HG02884 (cell line): ENCODE data around the gene ZIC4.

Experiments
- ATAC-seq: cut with Tn5 transposase; IDR thresholded peaks from one replicate; pipeline ENCODE4 v1.9.1; 2021; ENCODE audit warnings: mild to moderate bottlenecking, moderate library complexity; ENCODE audit not compliant: unreplicated experiment

Gene ZIC4

DNA sequence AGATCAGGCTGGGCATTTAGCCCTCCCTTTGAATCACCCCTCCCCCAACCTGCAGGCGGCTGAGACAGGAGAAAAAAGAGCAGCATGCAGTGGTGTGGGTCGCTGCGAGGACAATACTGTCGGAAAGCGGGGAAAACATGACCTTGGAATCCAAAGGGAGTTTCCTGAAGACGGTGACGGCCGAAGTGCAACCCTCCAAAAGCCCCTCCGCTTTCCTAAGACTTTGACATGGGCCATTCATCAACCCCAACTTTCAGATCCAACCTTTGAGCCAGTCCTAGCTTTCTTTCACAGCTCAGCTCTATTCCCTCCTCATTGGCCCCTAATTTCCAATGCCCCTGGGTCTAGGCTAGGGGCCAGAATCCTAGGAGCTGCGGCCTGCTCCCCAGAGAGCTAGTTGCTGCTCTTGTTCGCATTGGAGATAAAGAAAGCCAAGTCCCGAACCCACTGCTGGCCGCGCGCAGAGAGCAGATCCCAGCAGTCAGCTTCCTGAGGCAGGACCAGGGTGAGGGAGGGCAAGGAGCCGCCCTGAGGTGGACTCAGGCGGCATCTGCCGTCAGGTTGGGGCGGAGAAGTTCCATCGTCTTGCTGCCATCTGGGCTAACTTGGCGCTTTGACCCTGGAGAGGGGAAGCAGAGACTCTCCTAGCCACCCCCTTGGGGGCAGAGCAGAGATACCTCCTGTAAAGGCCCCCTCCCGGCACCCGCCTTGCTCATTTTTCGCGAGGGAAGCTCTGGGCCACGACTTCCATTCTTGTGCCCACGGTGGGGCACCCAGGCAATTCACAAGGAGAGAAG is 914 bp downstream of the ZIC4 start:
- ATAC-seq: no peak

DNA sequence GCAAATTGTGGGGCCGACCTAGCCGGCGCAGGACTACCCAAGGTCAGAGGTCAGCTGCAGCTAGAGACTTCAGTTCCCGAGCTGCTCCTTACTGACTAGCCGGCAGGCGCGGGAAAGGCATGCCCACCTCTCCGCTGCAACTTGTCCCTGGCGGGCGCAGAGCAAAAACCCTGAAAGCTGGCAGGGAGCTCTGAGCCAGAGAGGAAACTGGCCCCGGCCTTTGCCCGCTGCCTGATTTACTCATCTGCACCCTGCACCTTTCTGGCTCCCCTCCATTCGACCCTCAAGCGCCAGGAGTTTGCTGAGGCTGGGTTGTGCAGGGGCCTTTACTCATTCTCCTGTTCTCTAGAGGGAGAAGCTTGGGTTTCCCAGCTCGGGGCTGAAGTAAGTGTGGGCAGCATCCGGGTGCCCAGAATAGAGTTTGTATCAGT is 1.5 kb downstream of the ZIC4 start:
- no peak for ATAC-seq

DNA sequence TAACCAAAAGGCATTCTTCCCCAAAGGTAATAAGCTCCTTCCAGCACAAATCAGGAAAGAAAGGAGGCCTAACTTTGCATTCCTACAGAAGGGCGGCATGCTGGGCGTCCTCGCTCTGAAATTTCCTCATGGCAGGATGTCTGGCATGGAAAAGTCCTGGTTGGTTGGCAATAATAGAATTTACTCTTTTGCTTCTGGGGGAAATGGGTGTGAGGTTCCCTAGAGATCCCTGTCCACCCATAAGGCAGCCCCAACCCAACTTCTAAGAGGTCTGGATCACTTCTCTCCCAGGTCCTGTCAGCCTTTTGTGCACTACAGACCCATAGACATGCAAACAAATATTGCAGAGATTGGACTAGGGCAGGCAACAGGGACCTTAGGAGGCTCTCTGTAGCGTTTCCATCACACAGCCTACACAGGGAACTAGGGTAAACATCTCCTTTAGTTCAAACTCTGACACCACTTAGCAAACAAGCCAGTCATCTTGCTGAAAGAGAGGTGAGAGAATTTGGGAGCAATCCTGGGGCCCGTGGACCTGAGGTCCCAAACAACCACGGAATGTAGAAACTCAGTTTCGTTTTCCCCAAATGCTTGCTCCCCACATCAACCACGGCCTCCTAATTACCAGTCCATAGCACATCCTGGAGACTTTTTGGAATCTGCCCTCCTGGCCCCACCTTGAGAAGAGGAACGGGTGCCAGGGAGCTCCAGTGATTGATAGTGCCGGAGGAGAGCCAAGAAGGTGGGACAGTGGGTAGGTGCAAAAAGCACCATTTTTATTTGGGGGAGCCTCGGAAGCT is 2.1 kb downstream of the ZIC4 start:
- ATAC-seq: no peak

DNA sequence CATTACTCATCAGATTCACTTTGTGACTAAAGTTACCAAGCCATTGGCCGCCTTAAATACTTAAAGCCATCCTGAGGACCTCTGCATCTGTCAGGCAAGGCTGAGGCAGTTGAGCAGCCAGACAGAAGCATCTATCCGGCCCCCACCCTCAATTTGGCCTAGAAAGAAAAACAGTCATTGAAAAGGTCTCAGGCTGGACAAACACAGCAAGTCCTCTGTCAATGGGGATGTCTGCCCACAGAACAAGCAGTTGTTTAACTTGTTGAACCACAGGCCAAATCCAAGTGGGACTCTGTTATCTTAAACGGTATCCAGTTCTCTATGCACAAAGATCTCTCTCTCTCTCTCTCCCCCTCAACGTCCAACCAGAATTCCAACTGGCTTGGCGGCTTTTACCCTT is 2.8 kb downstream of the ZIC4 start:
- no peak for ATAC-seq

DNA sequence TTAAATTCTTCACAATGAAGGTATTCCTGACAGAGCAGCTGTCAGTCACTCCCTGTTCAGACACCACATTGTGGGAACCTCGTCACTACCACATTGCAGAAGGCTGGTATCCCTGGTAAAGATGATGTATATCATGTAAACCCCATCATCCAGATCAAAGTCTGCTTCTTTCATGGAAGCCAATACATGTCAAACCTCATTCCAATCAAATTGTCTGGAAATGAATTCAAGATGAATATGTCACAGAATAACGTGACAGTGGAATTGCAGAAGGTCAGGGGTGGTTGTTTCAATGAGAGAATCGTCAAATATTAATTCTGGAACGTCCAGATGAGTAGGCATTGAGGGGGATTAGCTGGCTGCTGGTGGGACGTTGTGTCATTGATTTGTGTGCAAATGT is 4.2 kb downstream of the ZIC4 start:
- no peak for ATAC-seq

DNA sequence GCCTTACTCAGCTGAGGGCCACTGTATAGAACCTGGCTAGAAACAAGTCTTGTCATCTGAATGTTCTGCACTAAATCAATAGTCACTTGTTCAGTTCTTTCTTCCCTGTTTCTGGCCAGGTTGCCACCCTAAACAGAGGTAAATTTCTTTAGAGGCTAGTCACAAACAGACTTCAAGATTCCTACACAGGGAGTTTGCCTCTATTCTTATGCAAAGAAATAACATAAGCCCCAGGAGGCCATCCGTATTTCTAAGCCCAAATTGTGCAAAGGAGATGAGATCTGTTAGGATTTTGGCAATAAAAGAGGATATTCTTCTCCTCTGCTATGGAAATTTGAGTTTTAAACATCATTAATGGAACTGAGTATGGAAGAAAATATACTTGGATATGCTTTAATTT is 4.9 kb downstream of the ZIC4 start:
- ATAC-seq: no peak

DNA sequence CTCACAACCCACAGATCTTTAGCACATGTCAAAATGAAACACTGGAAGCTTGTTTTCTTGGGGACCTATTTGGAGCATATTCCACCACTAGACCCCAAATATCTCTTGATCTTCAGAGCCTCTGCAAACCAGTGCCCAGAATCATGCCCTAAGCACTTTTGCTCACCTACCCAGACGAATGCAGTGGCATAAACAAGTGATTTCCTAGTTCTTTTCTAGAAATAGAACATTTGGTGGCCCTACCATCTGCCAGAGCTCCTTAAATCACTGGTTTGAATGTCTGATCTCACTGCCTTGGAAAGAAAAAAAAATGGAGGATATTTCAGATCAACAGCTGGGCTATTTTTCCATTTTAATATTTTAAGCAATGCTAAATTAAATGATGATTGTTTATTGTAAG is 5.3 kb downstream of the ZIC4 start:
- ATAC-seq: no peak

DNA sequence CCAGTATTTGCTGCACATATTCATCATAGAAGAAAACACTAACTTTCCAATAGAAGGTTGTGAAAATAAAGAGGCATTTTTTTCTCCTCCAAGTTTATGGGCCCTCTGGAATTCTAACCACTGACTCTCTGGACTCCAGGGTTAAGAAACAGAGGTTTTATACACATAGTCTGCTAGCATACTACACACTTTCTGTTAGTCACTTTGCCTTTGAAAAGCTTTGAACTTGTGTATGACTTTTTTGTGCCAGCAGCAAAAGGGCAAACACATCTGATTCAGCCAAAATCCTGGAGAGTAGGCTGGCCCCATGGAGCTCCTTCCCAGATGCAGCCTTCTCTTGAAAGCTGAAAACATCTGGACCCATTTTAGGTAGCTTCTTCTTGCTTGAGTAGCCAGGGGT is 6.2 kb downstream of the ZIC4 start:
- no peak for ATAC-seq

DNA sequence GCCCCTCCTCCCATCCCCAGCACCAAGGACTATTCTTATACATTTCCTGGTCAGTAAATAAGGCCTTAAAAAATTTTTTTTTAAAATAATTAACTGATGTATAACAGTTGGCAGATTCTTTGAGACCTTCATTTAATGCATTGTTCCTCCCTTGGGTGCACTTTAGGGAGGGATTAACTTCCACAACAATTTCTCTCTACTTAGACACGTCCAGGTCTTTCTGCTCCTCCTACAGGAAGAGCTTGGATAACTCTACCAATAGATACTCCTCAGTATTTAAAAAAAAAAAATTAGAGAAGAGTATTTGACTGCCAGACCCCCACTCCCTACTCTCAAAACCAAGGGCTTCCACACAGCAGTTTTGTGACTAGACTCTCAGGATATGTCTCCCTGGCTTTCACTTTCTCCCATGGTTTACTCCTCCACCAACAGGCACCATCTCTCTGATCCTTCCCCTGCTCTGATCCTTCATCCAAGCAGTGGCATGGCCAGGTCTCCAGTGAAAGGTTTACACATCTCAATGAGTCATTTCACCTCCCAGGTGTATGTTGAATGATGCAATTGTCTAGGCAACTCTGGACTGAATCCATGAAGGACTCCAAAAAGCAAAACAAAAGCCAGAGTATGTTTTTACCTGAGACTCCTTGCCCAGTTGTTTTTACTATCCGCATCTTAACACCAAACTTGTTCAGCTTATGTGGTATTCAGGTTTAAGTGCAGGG is 7.4 kb downstream of the ZIC4 start:
- no peak for ATAC-seq

DNA sequence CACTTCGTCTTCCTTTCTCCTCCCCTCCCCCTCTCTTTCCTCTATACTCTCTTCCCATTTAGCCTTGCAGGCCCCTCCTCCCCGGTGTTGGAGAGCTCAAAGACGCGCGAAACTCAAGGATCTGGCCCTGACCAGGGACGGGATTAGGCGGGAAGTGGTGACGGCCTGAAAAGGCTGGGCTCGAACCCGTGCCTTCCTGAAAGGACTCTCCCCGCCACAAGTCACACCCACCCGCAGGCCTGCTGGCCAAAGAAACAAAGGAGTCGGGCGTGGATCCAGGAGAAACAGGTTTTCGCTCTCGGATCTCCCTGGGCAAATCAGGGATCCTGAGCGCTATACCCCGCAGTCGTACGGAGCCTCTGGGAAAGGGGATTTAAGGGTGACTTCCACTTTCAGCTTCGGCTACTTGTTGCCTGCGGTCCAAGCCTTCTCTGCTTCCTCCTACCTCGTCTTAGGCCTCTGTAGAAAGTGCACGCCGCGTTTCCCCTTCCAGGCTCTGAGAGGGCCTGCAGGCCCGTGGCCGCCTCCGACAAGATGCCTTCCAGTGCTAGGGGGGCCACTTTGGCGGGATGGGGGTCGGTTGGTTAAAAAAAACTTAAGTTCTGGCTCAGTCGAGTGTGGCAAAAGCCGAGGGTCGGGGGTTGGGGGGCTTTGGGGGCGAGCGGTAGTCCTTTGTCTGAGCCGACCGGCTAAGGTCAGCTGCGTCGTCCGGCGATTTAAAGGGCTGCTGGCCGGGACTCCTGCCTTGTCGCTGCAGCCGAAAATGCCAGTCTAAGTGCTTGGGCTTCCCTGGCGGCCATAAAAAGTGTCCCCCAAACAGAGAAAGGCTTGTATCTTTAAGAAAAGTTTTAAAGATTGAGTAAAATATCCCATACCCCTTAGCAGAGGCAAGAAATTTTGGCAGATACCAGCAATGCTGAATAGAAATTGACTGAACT is 8.2 kb downstream of the ZIC4 start:
- no peak for ATAC-seq

DNA sequence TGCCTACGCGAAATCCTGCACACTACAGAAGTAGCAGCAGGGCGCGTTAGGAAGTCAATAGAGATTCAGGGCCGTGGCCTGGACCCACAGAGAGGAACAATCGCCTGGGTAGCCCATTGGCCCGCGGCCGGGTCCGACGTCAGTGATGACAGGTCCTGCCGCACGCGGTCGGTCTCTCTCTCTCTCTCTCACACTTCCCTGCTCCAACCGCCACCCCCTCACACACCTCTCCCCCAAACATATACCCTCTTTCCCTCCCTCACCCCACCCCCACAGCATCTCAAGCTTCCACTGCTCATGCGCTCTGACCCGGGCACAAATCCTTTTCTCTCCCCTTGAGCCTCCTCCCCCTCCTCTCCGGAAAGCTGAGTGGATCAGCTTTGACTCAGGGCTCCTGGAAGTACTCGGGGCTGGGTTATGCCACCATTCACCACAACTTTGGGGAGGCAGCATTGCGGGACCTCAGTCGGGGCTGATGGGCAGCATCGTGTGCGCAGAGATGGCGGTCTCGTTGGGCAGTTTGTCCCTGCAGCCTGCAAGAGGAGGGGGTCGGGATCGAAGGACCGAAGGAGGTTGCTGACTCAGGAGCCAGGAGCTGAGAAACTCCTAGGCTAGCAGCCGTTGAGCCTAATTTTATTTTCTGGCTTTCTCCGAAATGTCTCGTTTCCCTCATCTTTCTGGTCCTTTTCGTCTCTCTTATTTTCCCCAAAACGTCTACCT is 9.0 kb downstream of the ZIC4 start:
- no peak for ATAC-seq

DNA sequence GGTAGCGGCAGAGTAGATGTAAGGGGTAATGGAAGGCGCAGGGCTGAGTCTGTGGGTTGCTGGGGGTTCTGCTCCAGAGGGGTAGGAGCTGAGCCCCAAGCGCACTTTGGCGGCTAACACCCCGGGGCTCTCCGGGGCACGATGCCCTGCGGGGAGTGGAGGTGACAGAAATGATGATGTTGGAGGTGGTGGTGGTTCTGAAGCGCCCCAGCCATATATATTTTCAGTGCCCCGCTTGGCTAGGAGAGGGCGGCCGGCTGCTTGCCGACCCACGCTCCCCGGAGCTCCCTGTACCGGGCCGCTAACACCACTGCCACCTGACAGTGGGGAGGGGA is 9.7 kb downstream of the ZIC4 start:
- ATAC-seq: no peak

DNA sequence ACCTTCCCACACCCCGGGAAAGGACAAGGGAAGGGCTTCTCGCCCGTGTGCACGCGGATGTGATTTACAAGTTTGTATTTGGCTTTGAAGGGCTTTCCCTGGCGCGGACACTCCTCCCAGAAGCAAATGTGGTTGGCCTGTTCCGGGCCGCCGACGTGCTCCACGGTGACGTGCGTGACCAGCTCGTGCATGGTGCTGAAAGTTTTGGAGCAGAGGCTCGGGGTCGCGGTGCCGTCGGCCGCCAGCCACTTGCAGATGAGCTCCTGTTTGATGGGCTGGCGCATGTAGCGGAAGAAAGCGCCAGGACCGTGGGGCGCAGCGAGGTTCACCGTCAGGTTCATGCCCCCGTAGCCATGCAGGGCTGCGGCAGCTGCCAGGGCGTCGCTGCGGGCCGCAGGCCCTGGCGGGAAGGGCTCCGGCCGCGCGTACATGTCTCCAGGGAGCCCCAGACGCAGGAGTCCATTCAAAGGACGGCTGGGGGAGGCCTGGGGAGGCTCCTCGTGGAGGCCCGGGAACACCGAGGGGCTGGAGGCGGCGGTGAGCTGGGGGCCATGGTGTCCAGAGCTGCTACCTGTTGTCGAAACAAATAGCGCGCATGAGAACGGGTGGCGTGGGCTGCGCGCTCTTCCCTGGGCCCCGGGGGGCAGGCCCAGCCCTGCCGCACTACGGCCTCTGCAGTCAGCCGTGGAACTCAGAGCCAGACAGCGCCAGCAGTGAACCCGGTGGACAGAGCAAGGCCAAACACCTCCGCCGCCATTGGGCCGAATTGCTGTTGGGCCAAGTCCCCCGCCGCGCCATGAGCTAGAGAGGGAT is 10.2 kb downstream of the ZIC4 start:
- no peak for ATAC-seq

DNA sequence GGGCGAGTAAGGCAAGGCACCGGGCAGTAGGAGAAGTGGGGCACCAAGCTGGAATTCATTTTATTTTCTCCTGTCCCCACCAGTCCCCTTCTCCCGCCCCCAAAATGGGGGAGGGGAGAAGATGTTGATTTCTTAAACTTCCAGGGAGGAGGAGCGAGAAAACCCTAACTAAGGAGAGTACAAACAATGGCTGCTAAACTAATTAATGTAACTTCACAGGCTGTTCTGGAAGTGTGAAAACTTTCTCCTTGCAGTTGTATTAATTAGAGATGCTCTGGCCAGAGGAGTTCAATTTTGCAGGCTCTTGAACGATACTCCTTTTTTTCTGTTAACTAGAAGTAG is 11.5 kb downstream of the ZIC4 start:
- ATAC-seq: no peak

DNA sequence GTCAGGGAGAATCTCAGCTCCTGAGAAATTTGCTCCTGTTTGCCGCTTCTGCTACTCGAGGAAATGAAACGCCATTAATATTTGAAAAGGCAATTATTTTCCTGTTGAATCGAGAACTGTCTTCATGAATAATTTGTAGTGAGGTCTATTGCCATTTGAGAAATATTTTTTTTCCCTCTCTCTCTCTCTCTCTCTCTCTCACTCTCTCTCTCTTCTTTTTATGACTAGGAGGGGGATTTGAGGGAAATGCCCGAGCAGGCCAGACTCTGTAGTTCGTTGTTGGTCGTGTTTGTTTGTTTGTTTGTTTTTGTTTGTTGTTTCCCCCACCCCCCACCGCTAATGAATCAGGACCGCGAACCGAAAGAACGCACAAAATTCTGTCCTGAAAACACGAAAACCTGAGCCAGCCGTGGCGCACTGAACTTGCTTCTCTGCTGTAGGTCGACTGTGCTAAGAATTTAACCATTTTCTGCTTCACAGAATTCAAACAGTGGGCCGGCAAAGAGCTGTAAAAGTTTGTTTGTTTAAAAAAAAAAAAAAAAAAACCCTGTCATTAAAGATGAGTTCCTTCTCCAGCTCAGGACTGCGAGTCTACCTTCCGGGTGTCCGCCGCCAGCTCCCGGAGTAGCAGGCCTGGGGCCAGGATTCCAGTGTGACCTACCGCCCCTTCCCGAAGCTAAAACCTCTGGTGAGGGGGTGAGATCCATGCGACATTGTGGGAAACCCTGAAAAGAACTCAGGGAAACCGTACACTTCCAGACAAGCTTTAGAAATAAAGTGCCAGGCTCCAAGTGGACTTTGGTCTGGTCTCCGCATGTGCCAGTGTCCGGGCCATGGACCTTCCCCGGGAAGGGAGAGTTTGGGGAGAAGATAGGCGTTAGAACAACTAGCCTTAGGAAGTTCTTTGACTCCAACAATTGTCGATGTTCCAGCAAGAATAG is 12.1 kb downstream of the ZIC4 start:
- ATAC-seq: no peak

DNA sequence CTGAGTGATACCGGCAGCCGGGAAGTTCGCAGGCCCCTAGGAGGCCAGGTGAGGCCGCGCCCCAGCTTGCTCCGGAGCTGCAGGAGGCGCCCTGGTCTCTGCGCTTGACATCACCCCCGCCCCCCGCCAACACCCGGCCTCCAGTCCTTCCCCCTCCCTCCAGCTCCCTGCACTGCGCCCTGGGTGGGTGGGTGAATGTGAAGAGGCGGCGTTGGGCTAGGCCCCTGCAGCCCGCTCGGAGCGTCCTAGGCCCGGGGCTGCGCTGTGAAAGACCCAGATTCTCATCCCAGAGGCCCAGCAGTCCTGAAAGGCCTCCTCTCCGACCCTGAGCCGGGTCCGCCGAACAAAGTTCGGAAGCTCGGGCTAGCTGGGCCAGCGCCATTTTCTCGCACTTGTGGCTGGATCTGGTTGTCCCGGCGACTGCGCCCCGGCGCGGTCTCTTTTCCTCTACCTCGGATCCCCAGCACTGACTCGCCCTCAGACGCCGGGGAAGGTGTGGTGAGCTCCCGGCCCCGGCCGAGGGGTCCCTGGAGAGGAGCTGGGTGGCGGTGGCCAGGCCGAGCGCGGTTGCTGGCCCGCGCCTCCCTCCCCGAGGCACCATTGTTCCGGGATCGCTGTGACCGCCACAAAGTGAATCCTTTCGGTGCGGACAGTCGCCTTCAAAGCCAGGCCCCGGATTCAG is 12.9 kb downstream of the ZIC4 start:
- ATAC-seq: no peak

DNA sequence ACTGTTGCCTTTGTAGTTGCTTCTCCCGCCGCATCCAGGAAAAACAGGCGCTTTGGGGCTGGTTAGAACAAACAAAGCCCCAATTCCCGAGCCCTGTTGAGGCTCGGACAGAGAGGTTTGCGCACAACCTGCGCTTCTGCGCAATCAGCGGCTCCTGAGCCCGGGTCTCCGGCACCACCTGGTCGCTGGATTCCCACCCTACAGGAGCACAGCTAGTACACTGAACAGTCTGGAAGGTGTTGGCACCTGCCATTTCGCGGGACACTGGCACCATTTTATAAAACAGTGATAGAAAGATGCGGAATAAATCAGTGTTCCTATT is 13.8 kb downstream of the ZIC4 start:
- ATAC-seq: no peak
